Fibroblast of the aortic adventitia (primary cell): ENCODE data around the gene SLC13A5. TPM values are rescaled to one million over a fixed set of nuclear protein-coding genes. Genes with fewer than 3 reads are reported as not detected.

Source experiments
- DNase-seq: peaks from one replicate; pipeline ENCODE4 v3.0.0-alpha.2; 2010; ENCODE audit warnings: low read depth
- H3K4me3 ChIP-seq: 2 replicates; pipeline ENCODE4 v1.5.1; 2011; ENCODE audit warnings: low read depth, mild to moderate bottlenecking, control low read depth, low read length, moderate library complexity
- total RNA-seq: library from RNA; depleted of rRNA; stranded (reverse); fragments of >200 nt; gene quantifications from 2 replicates; pipeline ENCODE4 v1.2.3, GENCODE V29; 2012; ENCODE audit warnings: low replicate concordance
- TF ChIP-seq, protein P1 (sequence below): IDR thresholded peaks from 2 replicates; pipeline ENCODE4 v1.5.1; 2011; ENCODE audit warnings: mild to moderate bottlenecking, low read length, control low read depth, inconsistent platforms; ENCODE audit not compliant: insufficient read depth

The SLC13A5 gene
- total RNA-seq, 1 donor = not detected

DNA sequence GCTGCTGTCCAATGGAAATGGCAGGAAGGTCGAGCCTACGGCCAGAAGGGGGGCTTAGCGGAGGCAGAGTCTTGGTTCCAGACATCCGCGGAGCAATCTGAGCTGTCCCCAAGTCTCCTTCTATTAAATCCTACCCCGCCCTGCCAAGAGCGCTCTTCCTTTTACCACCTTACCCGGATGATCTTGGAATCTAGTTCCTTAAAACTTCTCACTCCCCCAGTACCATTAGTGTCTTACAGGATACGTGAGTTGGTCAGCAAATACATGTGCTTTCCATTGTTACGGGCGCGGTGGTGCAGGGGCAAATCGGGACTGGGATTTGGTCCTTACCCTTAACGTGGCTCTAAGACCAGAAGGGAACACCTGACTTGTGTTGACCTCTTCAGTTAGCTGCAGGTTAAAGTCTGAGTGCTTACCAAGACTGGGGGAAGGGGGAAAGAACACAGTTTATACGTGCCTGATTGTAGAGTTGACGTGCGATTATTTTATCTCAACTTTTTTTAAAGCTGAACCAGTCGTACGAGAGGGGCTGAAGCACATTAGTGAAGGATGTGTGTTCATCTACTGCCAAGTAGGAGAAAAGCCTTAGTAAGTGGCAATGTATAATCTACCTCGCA lies 71.8 kb downstream of the SLC13A5 start:
- peak; percentile 30 for DNase-seq
- TF ChIP-seq, protein P1, sequence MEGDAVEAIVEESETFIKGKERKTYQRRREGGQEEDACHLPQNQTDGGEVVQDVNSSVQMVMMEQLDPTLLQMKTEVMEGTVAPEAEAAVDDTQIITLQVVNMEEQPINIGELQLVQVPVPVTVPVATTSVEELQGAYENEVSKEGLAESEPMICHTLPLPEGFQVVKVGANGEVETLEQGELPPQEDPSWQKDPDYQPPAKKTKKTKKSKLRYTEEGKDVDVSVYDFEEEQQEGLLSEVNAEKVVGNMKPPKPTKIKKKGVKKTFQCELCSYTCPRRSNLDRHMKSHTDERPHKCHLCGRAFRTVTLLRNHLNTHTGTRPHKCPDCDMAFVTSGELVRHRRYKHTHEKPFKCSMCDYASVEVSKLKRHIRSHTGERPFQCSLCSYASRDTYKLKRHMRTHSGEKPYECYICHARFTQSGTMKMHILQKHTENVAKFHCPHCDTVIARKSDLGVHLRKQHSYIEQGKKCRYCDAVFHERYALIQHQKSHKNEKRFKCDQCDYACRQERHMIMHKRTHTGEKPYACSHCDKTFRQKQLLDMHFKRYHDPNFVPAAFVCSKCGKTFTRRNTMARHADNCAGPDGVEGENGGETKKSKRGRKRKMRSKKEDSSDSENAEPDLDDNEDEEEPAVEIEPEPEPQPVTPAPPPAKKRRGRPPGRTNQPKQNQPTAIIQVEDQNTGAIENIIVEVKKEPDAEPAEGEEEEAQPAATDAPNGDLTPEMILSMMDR = no peak
- peak overlapping the region; percentile 96 for H3K4me3 ChIP-seq

DNA sequence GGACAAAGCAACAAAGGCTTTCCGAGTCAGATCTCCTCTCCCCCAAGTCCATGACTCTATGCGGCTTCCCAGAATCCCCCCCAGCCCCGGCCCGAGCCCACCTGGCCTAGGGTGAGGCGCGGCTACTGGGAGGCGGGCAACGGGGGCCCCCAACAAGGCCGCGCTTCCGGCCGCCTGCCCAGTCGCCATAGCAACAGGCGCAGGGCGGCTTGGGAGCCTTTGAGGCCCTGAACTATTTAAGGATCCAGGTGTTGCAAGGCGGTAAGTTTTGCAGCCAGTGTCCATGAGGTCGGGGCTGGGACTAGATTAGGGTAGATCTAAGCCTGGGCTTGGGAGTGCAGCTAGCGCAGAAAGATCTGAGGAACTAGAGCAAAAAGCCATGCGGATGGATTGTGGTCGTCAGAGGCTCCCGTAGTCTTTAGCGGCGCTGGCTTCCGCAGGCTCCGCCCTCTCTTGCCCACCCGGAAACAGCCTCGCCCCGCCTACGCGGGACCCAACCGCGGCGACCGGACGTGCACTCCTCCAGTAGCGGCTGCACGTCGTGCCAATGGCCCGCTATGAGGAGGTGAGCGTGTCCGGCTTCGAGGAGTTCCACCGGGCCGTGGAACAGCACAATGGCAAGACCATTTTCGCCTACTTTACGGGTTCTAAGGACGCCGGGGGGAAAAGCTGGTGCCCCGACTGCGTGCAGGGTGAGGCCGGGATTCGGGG lies 72.5 kb downstream of the SLC13A5 start, which contains the start of the genes KIAA0753 and TXNDC17:
TSS of gene KIAA0753 (minus strand) at position 176 of the 711 bp plus-strand sequence. CDS start 5,608 bp downstream, outside the sequence.
TSS of gene TXNDC17 (plus strand) at position 525 of the 711 bp plus-strand sequence. CDS start at position 548, 23 bp downstream.
- H3K4me3 ChIP-seq = peak within 1 kb of the TSS; percentile 96
- DNase-seq = peak; percentile 89
- TF ChIP-seq, protein P1 = no peak

DNA sequence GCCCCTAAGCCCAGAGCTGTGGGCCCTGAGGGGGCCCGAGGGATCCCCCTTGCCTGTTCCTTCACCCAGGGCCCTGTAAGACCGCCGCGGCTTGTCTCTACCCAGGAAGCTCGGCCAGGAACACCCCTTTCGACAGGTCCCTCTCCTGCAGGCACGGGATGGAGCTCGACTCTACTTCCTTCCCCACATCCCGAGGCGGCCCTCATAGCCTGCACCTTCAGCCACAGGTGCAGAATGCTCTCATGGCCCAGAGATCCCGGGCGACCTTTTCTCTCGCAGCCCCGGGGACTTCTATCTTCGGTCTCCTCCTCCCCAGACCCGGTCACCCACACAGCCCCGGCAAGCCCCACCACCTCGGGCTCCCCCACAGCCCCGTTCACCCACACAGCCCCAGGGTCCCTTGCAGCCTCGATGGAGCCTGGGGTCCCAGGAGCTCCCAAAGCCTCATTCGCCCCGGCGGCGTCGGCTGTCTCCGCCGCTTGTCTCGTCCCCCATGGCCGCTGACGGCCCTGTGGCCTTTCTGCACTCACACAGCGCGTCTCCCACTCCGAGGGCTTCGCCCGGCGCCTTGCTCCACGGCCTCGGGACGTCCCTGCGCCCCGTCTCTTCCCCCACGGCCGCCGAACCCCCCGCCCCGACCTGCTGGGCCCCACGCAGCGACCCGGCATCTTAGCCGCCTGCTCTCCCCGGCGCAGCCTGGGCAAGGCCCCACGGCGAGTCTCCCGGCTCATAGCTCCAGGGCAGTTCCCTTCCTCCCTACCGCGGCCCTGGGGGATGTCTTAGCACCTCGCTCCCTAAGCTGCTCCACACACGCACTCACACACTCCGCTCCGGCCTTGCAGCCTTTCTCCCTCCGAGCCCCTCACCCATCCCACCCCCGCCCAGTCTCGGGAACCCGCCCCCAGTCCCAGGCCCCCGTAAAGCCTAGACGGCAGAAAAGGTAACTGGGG lies 73.3 kb downstream of the SLC13A5 start:
- peak overlapping the region; percentile 96 for H3K4me3 ChIP-seq
- TF ChIP-seq, protein P1 = no peak
- DNase-seq = peak; percentile 41

DNA sequence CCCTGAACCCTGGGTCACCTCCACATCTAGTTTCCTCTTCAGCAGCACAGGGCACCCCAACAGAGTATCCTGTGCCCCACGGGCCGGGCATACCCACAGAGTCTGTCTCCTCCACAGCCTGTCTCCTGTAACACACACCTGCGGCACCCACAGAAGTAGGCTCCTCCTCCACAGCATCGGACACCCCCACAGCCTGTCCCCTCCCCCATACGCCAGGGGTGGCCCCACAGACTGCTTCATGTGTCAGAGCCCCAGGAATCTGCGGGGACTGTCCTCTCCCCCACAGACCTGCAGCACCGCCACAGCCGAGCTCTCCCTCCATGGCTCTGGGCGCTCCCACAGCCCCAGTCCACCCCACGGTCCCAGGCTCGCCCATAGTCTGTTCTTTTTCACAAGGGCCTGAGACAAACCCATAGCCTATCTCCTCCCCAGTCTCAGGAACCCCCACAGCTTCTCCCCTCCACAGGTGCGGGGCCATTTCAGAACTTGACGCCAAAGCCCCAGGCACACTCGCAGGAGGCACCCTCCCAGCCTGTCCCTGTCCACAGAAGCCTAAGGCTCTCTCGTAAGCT lies 74.1 kb downstream of the SLC13A5 start:
- peak overlapping the region; percentile 96 for H3K4me3 ChIP-seq
- DNase-seq = no peak
- TF ChIP-seq, protein P1 = no peak

DNA sequence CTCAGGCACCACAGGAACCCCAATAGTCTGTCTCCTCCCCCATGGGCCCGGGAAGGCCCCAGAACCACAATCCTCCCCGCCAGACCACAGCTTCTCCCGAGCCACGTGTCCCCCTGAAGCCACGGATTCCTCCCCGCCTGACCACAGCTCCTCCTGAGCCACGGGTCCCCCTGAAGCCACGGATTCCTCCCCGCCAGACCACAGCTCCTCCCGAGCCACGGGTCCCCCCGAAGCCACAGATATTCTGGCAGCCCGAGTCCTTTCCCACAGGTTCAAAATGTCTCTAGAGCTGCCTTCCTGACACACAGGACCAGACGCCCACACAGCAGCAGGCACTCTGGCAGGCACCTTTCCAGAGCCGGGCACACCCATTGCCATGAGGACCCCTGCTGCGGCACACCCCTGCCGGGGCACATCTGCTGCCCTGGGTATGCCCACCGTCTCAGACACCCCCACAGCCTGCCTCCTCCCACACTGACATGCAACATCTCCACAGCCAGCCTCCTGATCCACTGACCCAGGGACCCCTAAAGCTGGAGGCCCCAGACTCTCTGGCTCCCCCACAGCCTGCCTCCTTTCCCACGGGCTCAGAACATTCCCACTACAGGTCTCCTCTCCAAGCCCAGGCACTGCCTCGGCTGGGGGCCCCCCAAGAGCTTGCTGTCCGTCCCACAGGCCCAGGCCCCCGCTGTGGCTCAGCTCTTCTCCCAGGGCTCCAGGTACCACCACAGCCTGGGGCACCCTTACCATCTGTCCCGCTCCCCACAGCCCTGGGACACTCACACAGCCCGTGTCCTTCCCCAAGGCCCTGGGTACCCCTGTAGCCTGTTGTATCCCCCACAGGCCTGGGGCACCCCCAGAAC lies 74.9 kb downstream of the SLC13A5 start:
- DNase-seq = no peak
- peak overlapping the region; percentile 96 for H3K4me3 ChIP-seq
- TF ChIP-seq, protein P1 = no peak

DNA sequence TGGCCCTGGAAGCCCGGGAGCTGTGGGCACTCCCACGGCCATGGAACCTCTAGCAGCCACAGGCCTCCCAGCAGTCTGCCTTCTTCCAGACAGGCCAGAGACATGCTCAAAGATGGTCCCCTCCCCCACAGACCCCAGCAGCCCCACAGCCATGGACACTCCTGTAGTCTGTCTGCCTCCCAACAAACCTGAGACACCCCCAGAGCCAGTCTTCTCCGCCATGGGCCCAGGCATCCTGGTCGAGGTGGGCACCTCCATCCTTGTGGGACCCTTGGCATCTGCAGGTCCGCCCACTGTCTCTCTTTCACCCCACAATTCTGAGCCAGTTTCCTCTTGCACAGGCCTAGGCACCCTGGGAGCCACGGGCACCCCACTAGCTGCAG lies 75.7 kb downstream of the SLC13A5 start:
- H3K4me3 ChIP-seq = no peak overlapping the region
- no peak for DNase-seq
- TF ChIP-seq, protein P1 = no peak
